ENCODE data around the gene MICAL3.

Gene MICAL3

DNA sequence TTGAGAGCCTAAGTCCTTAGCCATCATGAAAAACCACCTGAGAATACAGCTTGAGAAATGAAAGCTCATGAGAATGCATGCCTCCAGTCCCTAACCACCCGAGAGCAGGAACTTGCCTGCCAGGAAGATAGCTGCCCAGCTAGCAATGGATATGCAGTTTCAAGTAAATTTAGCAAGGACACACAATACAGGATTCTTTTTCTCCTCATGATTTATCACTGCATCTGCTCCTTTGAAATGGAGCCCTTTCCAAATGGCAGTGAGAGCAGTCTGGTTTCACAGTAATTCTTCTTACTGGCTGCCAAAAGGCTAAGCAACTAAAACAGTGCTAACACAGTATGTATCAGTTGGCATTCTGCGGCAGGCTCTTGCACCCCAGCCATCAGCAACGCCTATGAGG is 109.9 kb downstream of the MICAL3 start:
- Histone ChIP-seq H3K9me3 (ENCODE audit: low read length) (no peaks in the 10 kb centered on the region), H3F3A (ENCODE audit: insufficient read depth, low read length) (no peaks in the 10 kb centered on the region), H3K9me2 (ENCODE audit: low read depth, low read length) (no peaks in the 10 kb centered on the region), H3K36me3 (ENCODE audit: insufficient read depth, low read length) (peaks cover 3% of the 10 kb centered on the region; the same call in 1 of the 2 replicates), H3K4me1 (ENCODE audit: insufficient read depth, low read length, severe bottlenecking) (peaks cover 11% of the 10 kb centered on the region), H3K4me2 (ENCODE audit: low read length) (no peak overlapping the region), H3K4me3 (ENCODE audit: low read depth, low read length, poor library complexity, severe bottlenecking) (no peak overlapping the region), H3K27ac (ENCODE audit: low read depth, low read length, poor library complexity, severe bottlenecking) (no peak overlapping the region), H4K20me1 (ENCODE audit: insufficient read depth, low read length) (no peaks in the 10 kb centered on the region), H3K79me2 (ENCODE audit: insufficient read depth, low read length) (peaks cover 3% of the 10 kb centered on the region; the same call in 1 of the 2 replicates), H2AFZ (ENCODE audit: low read length) (no peak overlapping the region), H3K9ac (ENCODE audit: low read length) (no peak overlapping the region), H3K27me3 (ENCODE audit: insufficient read depth, low read length) (no peaks in the 10 kb centered on the region)
- TF ChIP-seq, protein P1, sequence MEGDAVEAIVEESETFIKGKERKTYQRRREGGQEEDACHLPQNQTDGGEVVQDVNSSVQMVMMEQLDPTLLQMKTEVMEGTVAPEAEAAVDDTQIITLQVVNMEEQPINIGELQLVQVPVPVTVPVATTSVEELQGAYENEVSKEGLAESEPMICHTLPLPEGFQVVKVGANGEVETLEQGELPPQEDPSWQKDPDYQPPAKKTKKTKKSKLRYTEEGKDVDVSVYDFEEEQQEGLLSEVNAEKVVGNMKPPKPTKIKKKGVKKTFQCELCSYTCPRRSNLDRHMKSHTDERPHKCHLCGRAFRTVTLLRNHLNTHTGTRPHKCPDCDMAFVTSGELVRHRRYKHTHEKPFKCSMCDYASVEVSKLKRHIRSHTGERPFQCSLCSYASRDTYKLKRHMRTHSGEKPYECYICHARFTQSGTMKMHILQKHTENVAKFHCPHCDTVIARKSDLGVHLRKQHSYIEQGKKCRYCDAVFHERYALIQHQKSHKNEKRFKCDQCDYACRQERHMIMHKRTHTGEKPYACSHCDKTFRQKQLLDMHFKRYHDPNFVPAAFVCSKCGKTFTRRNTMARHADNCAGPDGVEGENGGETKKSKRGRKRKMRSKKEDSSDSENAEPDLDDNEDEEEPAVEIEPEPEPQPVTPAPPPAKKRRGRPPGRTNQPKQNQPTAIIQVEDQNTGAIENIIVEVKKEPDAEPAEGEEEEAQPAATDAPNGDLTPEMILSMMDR (IDR thresholded peaks at IDR 0.05; ENCODE audit: low read length) = no peak

DNA sequence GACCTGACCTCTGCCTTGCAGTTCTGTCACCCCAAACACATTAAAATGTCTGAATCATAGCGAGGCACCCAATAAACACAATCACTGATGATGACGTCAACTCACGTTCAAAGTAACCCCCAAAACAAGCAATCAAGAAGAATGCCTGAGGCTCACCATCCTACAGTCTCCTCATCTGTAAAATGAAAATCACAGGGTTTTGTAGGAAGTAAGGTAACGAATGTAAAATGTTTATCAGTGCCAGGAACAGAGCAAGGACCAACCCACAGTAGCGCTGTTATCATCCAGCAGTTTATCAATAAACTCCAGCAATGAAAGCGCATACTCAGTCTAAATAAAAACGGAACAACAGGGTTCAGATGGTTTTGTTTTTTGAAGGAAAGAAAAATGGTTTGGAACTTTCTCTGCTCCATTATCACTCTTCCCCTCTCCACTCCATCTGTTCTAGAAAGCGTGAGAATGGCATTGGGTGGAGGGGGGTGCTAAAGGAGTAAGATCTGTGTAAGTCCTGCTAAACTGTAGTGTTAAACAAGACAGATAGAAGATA is 110.5 kb downstream of the MICAL3 start:
- Histone ChIP-seq H3K9ac (ENCODE audit: low read length) (no peak overlapping the region), H3K9me2 (ENCODE audit: low read depth, low read length) (no peaks in the 10 kb centered on the region), H4K20me1 (ENCODE audit: insufficient read depth, low read length) (no peaks in the 10 kb centered on the region), H3K4me2 (ENCODE audit: low read length) (no peak overlapping the region), H3K4me1 (ENCODE audit: insufficient read depth, low read length, severe bottlenecking) (peaks cover 11% of the 10 kb centered on the region), H3K9me3 (ENCODE audit: low read length) (no peaks in the 10 kb centered on the region), H3F3A (ENCODE audit: insufficient read depth, low read length) (no peaks in the 10 kb centered on the region), H3K36me3 (ENCODE audit: insufficient read depth, low read length) (peaks cover 3% of the 10 kb centered on the region; the same call in 1 of the 2 replicates), H3K27me3 (ENCODE audit: insufficient read depth, low read length) (no peaks in the 10 kb centered on the region), H3K79me2 (ENCODE audit: insufficient read depth, low read length) (peaks cover 3% of the 10 kb centered on the region; the same call in 1 of the 2 replicates), H2AFZ (ENCODE audit: low read length) (no peak overlapping the region), H3K4me3 (ENCODE audit: low read depth, low read length, poor library complexity, severe bottlenecking) (no peak overlapping the region), H3K27ac (ENCODE audit: low read depth, low read length, poor library complexity, severe bottlenecking) (no peak overlapping the region)
- TF ChIP-seq EZH2 (IDR thresholded peaks at IDR 0.05; ENCODE audit: borderline replicate concordance, low read length) = no peak
- TF ChIP-seq, protein P1 (IDR thresholded peaks at IDR 0.05; ENCODE audit: low read length) = no peak

DNA sequence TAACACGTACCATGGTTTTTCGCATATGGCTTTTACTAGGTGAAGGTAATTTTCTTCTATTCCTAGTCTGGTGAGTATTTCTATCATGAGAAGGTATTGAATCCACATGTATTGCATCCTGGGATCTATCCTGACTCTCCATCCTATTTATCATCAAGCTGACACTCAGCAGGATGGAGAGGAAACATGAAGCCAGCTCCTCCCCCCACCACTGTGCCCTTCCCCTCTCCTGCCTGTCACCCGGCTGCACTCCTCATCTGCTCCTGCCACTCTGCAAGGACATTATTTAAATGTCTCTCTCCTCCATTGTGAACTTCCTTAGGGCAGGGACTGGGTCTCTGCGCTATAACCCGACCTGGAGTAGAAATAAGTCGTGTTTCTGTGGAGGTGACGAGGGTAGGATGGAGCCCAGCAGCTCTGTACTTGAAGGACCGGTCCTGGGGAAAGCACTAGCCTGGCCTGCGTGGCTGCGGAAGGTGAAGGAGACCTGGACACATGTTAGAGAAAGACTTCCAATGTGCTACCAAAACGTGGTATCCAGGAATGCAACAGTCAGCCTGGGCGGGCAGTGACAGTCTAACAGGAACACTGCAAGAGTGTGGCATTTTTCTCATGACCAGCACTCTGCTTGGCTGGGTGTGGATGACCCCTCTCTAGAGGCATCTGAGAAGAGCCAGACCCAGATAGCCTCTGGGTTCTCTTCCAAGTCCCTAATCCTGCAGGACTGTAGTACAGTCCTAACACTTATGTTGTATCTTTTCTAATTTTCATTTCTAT is 111.2 kb downstream of the MICAL3 start:
- H3K9ac ChIP-seq (ENCODE audit: low read length) = no peak overlapping the region
- H3K79me2 ChIP-seq (ENCODE audit: insufficient read depth, low read length) = peaks cover 3% of the 10 kb centered on the region; the same call in 1 of the 2 replicates
- H3K4me1 ChIP-seq (ENCODE audit: insufficient read depth, low read length, severe bottlenecking) = peaks cover 11% of the 10 kb centered on the region
- no peaks in the 10 kb centered on the region for H3K9me2 ChIP-seq (ENCODE audit: low read depth, low read length)
- H3K27ac ChIP-seq (ENCODE audit: low read depth, low read length, poor library complexity, severe bottlenecking) = no peak overlapping the region
- H3K36me3 ChIP-seq (ENCODE audit: insufficient read depth, low read length) = peaks cover 3% of the 10 kb centered on the region; the same call in 1 of the 2 replicates
- no peaks in the 10 kb centered on the region for H4K20me1 ChIP-seq (ENCODE audit: insufficient read depth, low read length)
- H3F3A ChIP-seq (ENCODE audit: insufficient read depth, low read length) = no peaks in the 10 kb centered on the region
- H3K27me3 ChIP-seq (ENCODE audit: insufficient read depth, low read length) = no peaks in the 10 kb centered on the region
- H2AFZ ChIP-seq (ENCODE audit: low read length) = no peak overlapping the region
- H3K4me3 ChIP-seq (ENCODE audit: low read depth, low read length, poor library complexity, severe bottlenecking) = no peak overlapping the region
- no peaks in the 10 kb centered on the region for H3K9me3 ChIP-seq (ENCODE audit: low read length)
- no peak overlapping the region for H3K4me2 ChIP-seq (ENCODE audit: low read length)
- TF ChIP-seq EZH2 (IDR thresholded peaks at IDR 0.05; ENCODE audit: borderline replicate concordance, low read length) = no peak
- TF ChIP-seq, protein P1 (IDR thresholded peaks at IDR 0.05; ENCODE audit: low read length) = no peak
